Hepatocyte (in vitro differentiated cells): Measurements from ENCODE around the gene CYSTM1. TPM values are rescaled to one million over a fixed set of nuclear protein-coding genes. Genes with fewer than 3 reads are reported as not detected.
A peak's percentile ranks its signal among the peaks of the same experiment; 100 is the strongest.

Source experiments
- DNase-seq: peaks from one replicate; pipeline ENCODE4 v3.0.0-alpha.2; 2016; ENCODE audit warnings: low spot score
- H2AFZ ChIP-seq: fragments of 200-600 bp; sonication (generic); 2 replicates; pipeline ENCODE4 v1.6.0; 2016; ENCODE audit warnings: antibody characterized with exemption, mild to moderate bottlenecking
- H3K27ac ChIP-seq: fragments of 200-600 bp; sonication (generic); 2 replicates; pipeline ENCODE4 v1.5.1; 2016; ENCODE audit warnings: mild to moderate bottlenecking
- H3K27me3 ChIP-seq: fragments of 200-600 bp; sonication (generic); 2 replicates; pipeline ENCODE4 v1.6.1; 2016
- H3K36me3 ChIP-seq: fragments of 200-600 bp; sonication (generic); replicated peaks from 2 replicates; pipeline ENCODE4 v1.5.1; 2016; ENCODE audit warnings: low read depth; ENCODE audit not compliant: insufficient read depth
- H3K4me1 ChIP-seq: fragments of 200-600 bp; sonication (generic); 2 replicates; pipeline ENCODE4 v1.5.1; 2016; ENCODE audit warnings: mild to moderate bottlenecking, moderate library complexity; ENCODE audit not compliant: insufficient read depth
- H3K4me2 ChIP-seq: fragments of 200-600 bp; sonication (generic); 2 replicates; pipeline ENCODE4 v1.6.0; 2016
- H3K4me3 ChIP-seq: fragments of 200-600 bp; sonication (generic); 2 replicates; pipeline ENCODE4 v1.5.1; 2016; ENCODE audit warnings: mild to moderate bottlenecking
- H3K79me2 ChIP-seq: fragments of 200-600 bp; sonication (generic); 2 replicates; pipeline ENCODE4 v1.6.0; 2017; ENCODE audit warnings: mild to moderate bottlenecking
- H3K9me2 ChIP-seq: fragments of 200-600 bp; sonication (generic); replicated peaks from 2 replicates; pipeline ENCODE4 v1.6.0; 2017; ENCODE audit warnings: mild to moderate bottlenecking; ENCODE audit not compliant: insufficient read depth
- H3K9me3 ChIP-seq: fragments of 200-600 bp; sonication (generic); 2 replicates; pipeline ENCODE4 v1.5.1; 2016; ENCODE audit warnings: low read depth, mild to moderate bottlenecking
- H4K20me1 ChIP-seq: fragments of 200-600 bp; sonication (generic); 2 replicates; pipeline ENCODE4 v1.6.0; 2016; ENCODE audit warnings: mild to moderate bottlenecking; ENCODE audit not compliant: insufficient read depth, poor library complexity, severe bottlenecking
- EZH2 ChIP-seq: fragments of 200-600 bp; sonication (generic); IDR thresholded peaks from 2 replicates; pipeline ENCODE4 v1.6.1; 2016; ENCODE audit warnings: antibody characterized with exemption, mild to moderate bottlenecking, borderline replicate concordance
- EZH2phosphoT487 ChIP-seq: fragments of 200-600 bp; sonication (generic); IDR thresholded peaks from one replicate; pipeline ENCODE4 v1.6.1; 2018; ENCODE audit warnings: antibody characterized with exemption, mild to moderate bottlenecking, low read depth, moderate library complexity; ENCODE audit not compliant: unreplicated experiment, severe bottlenecking
- WGBS: methylation state at CpG from one replicate; pipeline ENCODE4 v1.1.6; 2016; ENCODE audit warnings: low lambda C conversion rate; ENCODE audit errors: missing lambda C conversion rate; 5-methylcytosine and 5-hydroxymethylcytosine counted together
- polyA plus RNA-seq: library from polyadenylated mRNA; unstranded; fragments of >200 nt; fragmentation: Nextera tagmentation; extraction: Ambion mirVana; gene quantifications from 2 replicates; pipeline ENCODE4 v1.2.1, GENCODE V29; 2016
- total RNA-seq: library from RNA; depleted of rRNA; stranded (reverse); fragments of >200 nt; gene quantifications from 2 replicates; pipeline ENCODE4 v1.2.3, GENCODE V29; 2014
- TF ChIP-seq, protein P1 (sequence below): fragments of 200-600 bp; sonication (generic); IDR thresholded peaks from 2 replicates; pipeline ENCODE4 v1.5.1; 2016; ENCODE audit warnings: antibody characterized with exemption, mild to moderate bottlenecking; ENCODE audit not compliant: poor library complexity

The CYSTM1 gene
- total and polyA plus RNA-seq, 2 experiments from 2014 or later, result 111 to 262 TPM

DNA sequence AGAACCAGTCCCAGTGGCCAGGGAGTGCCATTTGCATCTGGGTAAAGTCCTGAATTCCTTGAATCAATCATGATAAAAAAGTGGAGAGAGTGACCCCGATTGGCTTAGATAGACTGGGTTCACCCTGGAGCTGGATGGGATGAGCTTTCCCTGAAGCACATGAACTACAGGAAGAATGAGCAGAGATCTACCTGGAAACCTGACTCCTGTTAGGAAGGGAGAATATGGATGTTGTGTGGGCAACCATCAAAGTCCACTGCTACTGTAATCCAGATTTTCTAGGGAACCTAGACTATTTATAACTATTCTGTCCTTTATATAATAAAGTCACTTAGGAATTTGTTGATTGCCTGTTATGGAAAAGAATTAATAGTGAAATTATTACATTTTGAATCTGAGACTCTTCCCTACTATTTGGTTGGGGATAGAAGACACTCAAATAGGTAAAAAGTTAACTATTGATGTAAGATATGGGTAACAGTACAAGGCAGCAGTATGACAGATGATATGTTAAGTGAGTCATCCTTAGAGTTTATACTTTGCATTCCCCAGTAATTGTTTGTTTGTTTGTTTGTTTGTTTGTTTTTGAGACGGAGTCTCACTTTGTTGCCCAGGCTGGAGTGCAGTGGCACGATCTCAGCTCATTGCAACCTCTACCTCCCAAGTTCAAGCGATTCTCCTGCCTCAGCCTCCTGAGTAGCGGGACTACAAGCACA is 17.9 kb downstream of the CYSTM1 start:
- no peak overlapping the region for H2AFZ ChIP-seq
- no peak overlapping the region for H3K4me2 ChIP-seq
- no peak overlapping the region for H3K4me3 ChIP-seq
- WGBS, result 87% methylated on average over 5 of the region's 5 CpGs
- H3K4me1 ChIP-seq, result peaks cover 24% of the 10 kb centered on the region
- H3K79me2 ChIP-seq, result peaks cover 25% of the 10 kb centered on the region
- no peaks in the 10 kb centered on the region for H3K9me2 ChIP-seq
- no peaks in the 10 kb centered on the region for H3K36me3 ChIP-seq
- no peak for TF ChIP-seq EZH2phosphoT487
- no peak for TF ChIP-seq EZH2
- TF ChIP-seq, protein P1, sequence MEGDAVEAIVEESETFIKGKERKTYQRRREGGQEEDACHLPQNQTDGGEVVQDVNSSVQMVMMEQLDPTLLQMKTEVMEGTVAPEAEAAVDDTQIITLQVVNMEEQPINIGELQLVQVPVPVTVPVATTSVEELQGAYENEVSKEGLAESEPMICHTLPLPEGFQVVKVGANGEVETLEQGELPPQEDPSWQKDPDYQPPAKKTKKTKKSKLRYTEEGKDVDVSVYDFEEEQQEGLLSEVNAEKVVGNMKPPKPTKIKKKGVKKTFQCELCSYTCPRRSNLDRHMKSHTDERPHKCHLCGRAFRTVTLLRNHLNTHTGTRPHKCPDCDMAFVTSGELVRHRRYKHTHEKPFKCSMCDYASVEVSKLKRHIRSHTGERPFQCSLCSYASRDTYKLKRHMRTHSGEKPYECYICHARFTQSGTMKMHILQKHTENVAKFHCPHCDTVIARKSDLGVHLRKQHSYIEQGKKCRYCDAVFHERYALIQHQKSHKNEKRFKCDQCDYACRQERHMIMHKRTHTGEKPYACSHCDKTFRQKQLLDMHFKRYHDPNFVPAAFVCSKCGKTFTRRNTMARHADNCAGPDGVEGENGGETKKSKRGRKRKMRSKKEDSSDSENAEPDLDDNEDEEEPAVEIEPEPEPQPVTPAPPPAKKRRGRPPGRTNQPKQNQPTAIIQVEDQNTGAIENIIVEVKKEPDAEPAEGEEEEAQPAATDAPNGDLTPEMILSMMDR, result no peak
- H3K27ac ChIP-seq, result no peak overlapping the region
- no peaks in the 10 kb centered on the region for H3K27me3 ChIP-seq
- H4K20me1 ChIP-seq, result no peaks in the 10 kb centered on the region
- DNase-seq, result no peak
- no peaks in the 10 kb centered on the region for H3K9me3 ChIP-seq

DNA sequence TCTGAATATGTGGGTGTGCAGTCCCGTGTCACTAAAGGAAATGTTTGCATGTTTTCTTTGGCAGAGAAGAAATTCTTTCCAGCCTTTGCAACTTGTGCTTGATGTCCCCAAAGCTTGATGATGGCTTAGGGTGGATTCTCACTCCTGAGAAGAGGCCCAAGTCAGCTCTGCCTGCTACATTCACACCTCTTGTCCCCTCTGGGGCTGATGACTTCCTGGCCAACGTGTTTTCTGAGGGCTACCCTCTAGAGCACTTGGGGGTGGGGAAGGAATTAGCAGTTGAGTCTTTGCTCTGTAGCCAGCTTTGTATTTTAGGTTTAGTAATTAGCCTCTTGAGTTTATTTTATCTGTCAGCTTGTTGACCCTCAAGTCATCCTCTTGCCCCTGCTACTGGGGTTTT is 19.7 kb downstream of the CYSTM1 start:
- peaks cover 24% of the 10 kb centered on the region for H3K4me1 ChIP-seq
- no peaks in the 10 kb centered on the region for H3K27me3 ChIP-seq
- TF ChIP-seq EZH2, result no peak
- no peak for TF ChIP-seq EZH2phosphoT487
- TF ChIP-seq, protein P1, result no peak
- H3K9me3 ChIP-seq, result no peaks in the 10 kb centered on the region
- no peak overlapping the region for H2AFZ ChIP-seq
- no peak for DNase-seq
- no peaks in the 10 kb centered on the region for H3K9me2 ChIP-seq
- no peak overlapping the region for H3K27ac ChIP-seq
- 38% methylated on average over 2 of the region's 2 CpGs for WGBS
- no peak overlapping the region for H3K4me2 ChIP-seq
- no peak overlapping the region for H3K4me3 ChIP-seq
- no peaks in the 10 kb centered on the region for H4K20me1 ChIP-seq
- H3K79me2 ChIP-seq, result peaks cover 26% of the 10 kb centered on the region
- no peaks in the 10 kb centered on the region for H3K36me3 ChIP-seq

DNA sequence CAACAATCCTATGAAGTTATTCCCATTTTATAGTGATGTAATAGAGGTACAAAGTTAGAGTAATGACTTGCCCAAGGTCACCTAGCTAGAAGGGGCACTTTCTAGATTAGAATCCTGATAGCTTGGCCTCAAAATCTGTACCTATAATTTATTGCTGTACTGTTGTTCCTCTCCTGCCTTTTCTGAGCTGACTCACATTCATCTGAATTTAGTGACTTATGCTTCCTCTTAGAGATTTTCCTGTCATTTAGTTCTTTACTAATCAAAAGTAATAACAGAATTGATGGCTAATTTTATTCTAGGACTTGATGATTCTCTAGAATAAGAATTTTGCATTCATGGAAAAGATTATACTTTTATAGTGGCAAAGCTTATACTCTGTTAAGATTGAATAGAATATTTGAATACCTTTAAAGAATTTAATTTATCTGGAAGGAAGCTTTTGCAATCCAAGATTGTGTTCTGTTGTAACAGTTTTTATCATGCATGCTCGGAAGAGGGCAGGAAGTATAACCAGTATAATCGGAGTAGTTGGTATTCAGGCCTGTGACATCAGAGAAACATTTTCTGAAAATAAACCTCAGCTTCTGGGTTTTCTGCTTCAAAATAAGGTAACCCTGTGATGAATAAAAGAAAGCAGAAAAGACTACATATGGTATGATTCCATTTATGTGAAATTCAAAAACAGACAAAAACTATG is 21.3 kb downstream of the CYSTM1 start:
- Histone ChIP-seq H3K9me3 (no peaks in the 10 kb centered on the region), H3K36me3 (no peaks in the 10 kb centered on the region), H4K20me1 (no peaks in the 10 kb centered on the region), H3K4me3 (no peak overlapping the region), H2AFZ (no peak overlapping the region), H3K4me2 (peak overlapping the region; percentile 19), H3K27me3 (no peaks in the 10 kb centered on the region), H3K79me2 (peaks cover 36% of the 10 kb centered on the region), H3K27ac (peak overlapping the region; percentile 52), H3K9me2 (no peaks in the 10 kb centered on the region), H3K4me1 (peaks cover 14% of the 10 kb centered on the region)
- DNase-seq, result no peak
- WGBS, result 77% methylated on average over 2 of the region's 2 CpGs
- no peak for TF ChIP-seq EZH2
- TF ChIP-seq, protein P1, result no peak
- TF ChIP-seq EZH2phosphoT487, result no peak
